Left ventricle myocardium inferior (tissue), 1 donor: ENCODE data around the gene FCER1A. TPM values are rescaled to one million over a fixed set of nuclear protein-coding genes. Genes with fewer than 3 reads are reported as not detected.

ENCODE experiments used
- DNase-seq: peaks from one replicate; pipeline ENCODE4 v3.0.0-alpha.2; 2020
- H3K27ac ChIP-seq: fragments of 200-600 bp; replicated peaks from 2 replicates; pipeline ENCODE4 v1.8.0; 2021
- H3K27me3 ChIP-seq: fragments of 200-600 bp; 2 replicates; pipeline ENCODE4 v1.8.0; 2021; ENCODE audit warnings: low read depth
- H3K36me3 ChIP-seq: fragments of 200-600 bp; 2 replicates; pipeline ENCODE4 v1.8.0; 2021
- H3K4me1 ChIP-seq: fragments of 200-600 bp; 2 replicates; pipeline ENCODE4 v1.8.0; 2021
- H3K4me3 ChIP-seq: fragments of 200-600 bp; 2 replicates; pipeline ENCODE4 v1.8.0; 2021; ENCODE audit warnings: mild to moderate bottlenecking, moderate library complexity
- H3K9me3 ChIP-seq: fragments of 200-600 bp; replicated peaks from 2 replicates; pipeline ENCODE4 v1.8.0; 2021
- CTCF ChIP-seq: fragments of 200-600 bp; IDR thresholded peaks from 2 replicates; pipeline ENCODE4 v1.8.0; 2021; ENCODE audit warnings: antibody characterized with exemption, mild to moderate bottlenecking, borderline replicate concordance
- intact Hi-C: fragments of 100-400 bp; cut with micrococcal nuclease; formaldehyde crosslinking; loops from one replicate; pipeline ENCODE4 v1.11.0; 2022
- long read RNA-seq: library from polyadenylated mRNA; unstranded; transcript quantifications from one replicate; pipeline ENCODE4 v2.0.0, GENCODE V29; 2021
- total RNA-seq: library from RNA; stranded (reverse); fragmentation: NEBNext Ultra II Directional; extraction: Animal tissue kit (Norgen Biotek cat#: 25700); gene quantifications from one replicate; pipeline ENCODE4 v1.2.1, GENCODE V29; 2021
- donor health status: DM: no; HTN: yes; CAD: no; lungs with severe emphysema.

The FCER1A gene
- total RNA-seq: 0.96 TPM
- long read RNA-seq: 0 reads

- no peak within 1 kb of the TSS for H3K27ac ChIP-seq
- H3K4me1 ChIP-seq: no peaks in the 10 kb centered on the region
- no peak within 1 kb of the TSS for H3K4me3 ChIP-seq
- intact Hi-C loops: no loop called here
- no peak for DNase-seq
- no peaks in the 10 kb centered on the region for H3K9me3 ChIP-seq
- H3K27me3 ChIP-seq: peaks cover 6% of the 10 kb centered on the region
- no peak for TF ChIP-seq CTCF
- H3K36me3 ChIP-seq: no peaks in the 10 kb centered on the region
Measured at GRCh38 chr1:159302095-159302494, at the start of gene FCER1A. FCER1A (plus strand) TSS chr1:159302336; CDS start chr1:159302365, 29 bp downstream.

GRCh38 chr1:159261311-159261710 lies 40.8 kb upstream of the FCER1A start:
- no peaks in the 10 kb centered on the region for H3K27me3 ChIP-seq
- no peak for TF ChIP-seq CTCF
- no peak overlapping the region for H3K4me3 ChIP-seq
- intact Hi-C loops: no loop called here
- no peak overlapping the region for H3K27ac ChIP-seq
- H3K36me3 ChIP-seq: no peaks in the 10 kb centered on the region
- peaks cover 7% of the 10 kb centered on the region for H3K9me3 ChIP-seq
- no peaks in the 10 kb centered on the region for H3K4me1 ChIP-seq
- DNase-seq: no peak

GRCh38 chr1:159261721-159262494 lies 40.2 kb upstream of the FCER1A start:
- intact Hi-C loops: no loop called here
- no peaks in the 10 kb centered on the region for H3K36me3 ChIP-seq
- H3K4me1 ChIP-seq: no peaks in the 10 kb centered on the region
- H3K4me3 ChIP-seq: no peak overlapping the region
- no peak overlapping the region for H3K27ac ChIP-seq
- H3K9me3 ChIP-seq: peaks cover 1% of the 10 kb centered on the region
- TF ChIP-seq CTCF: no peak
- H3K27me3 ChIP-seq: no peaks in the 10 kb centered on the region
- DNase-seq: no peak

- H3K9me3 ChIP-seq: no peaks in the 10 kb centered on the region
- intact Hi-C loops: no loop called here
Measured at GRCh38 chr1:159266832-159267231, 35.3 kb upstream of the FCER1A start.

GRCh38 chr1:159274631-159275030 lies 27.5 kb upstream of the FCER1A start:
- H3K4me1 ChIP-seq: no peaks in the 10 kb centered on the region
- no peaks in the 10 kb centered on the region for H3K36me3 ChIP-seq
- no peaks in the 10 kb centered on the region for H3K27me3 ChIP-seq
- TF ChIP-seq CTCF: no peak
- peaks cover 5% of the 10 kb centered on the region for H3K9me3 ChIP-seq
- no peak for DNase-seq
- intact Hi-C loops: no loop called here
- no peak overlapping the region for H3K27ac ChIP-seq
- H3K4me3 ChIP-seq: no peak overlapping the region

More at GRCh38 chr1:159266832-159267231, 35.3 kb upstream of the FCER1A start:
- Histone ChIP-seq H3K27me3 (no peaks in the 10 kb centered on the region), H3K4me1 (no peaks in the 10 kb centered on the region), H3K36me3 (no peaks in the 10 kb centered on the region), H3K4me3 (no peak overlapping the region), H3K27ac (no peak overlapping the region)
- TF ChIP-seq CTCF: no peak
- no peak for DNase-seq
